ENCODE measurements around the gene HEPHL1. TPM values are rescaled to one million over a fixed set of nuclear protein-coding genes. Genes with fewer than 3 reads are reported as not detected.

HEPHL1 gene
- total RNA-seq, 3 donors from 2014 or later (not counting 1 experiment from before 2014, with no cell fraction given) = not detected

- Mint-ChIP-seq H3K4me1 (no peaks in the 10 kb centered on the region), H3K4me3 (no peak overlapping the region), H3K9me3 (peaks cover 0 to 5% of the 10 kb centered on the region in 2 donors), H3K27ac (no peak overlapping the region), H3K27me3 (ENCODE audit: low read depth in 2 of 2) (peaks cover 8 to 14% of the 10 kb centered on the region in 2 donors), H3K36me3 (no peaks in the 10 kb centered on the region)
- WGBS (ENCODE audit: insufficient coverage) = no CpG with 5 or more reads among the region's 1 CpG
- no peaks in the 10 kb centered on the region for H3K4me1 ChIP-seq (ENCODE audit: control insufficient read depth, insufficient read depth, low read length)
- no peak overlapping the region for H3K4me3 ChIP-seq (ENCODE audit: low read length)
- no peaks in the 10 kb centered on the region for H3K27me3 ChIP-seq (ENCODE audit: control insufficient read depth, insufficient read depth, low read length)
- DNase-seq (no peak), ATAC-seq (no peak)
- intact Hi-C loops (cut with micrococcal nuclease) = no loop called here
- H3K27ac ChIP-seq (ENCODE audit: low read length) = no peak overlapping the region
- no peaks in the 10 kb centered on the region for H3K9me3 ChIP-seq (ENCODE audit: control insufficient read depth, insufficient read depth, low read length)
- no peak for TF ChIP-seq CTCF (IDR thresholded peaks at IDR 0.05)
- no peaks in the 10 kb centered on the region for H3K36me3 ChIP-seq (ENCODE audit: control insufficient read depth, insufficient read depth, low read length)
Observed at GRCh38 chr11:94090401-94090800, 69.2 kb downstream of the HEPHL1 start.

- no peak for ATAC-seq
- Histone ChIP-seq H3K4me3 (ENCODE audit: low read length) (no peak overlapping the region), H3K36me3 (ENCODE audit: control insufficient read depth, insufficient read depth, low read length) (no peaks in the 10 kb centered on the region), H3K27me3 (ENCODE audit: control insufficient read depth, insufficient read depth, low read length) (no peaks in the 10 kb centered on the region), H3K4me1 (ENCODE audit: control insufficient read depth, insufficient read depth, low read length) (no peaks in the 10 kb centered on the region), H3K9me3 (ENCODE audit: control insufficient read depth, insufficient read depth, low read length) (no peaks in the 10 kb centered on the region), H3K27ac (ENCODE audit: low read length) (no peak overlapping the region)
- intact Hi-C loops (cut with micrococcal nuclease) = no loop called here
- no peak for TF ChIP-seq CTCF (IDR thresholded peaks at IDR 0.05)
- DNase-seq = no peak
- Mint-ChIP-seq H3K36me3 (no peaks in the 10 kb centered on the region), H3K27me3 (ENCODE audit: low read depth in 2 of 2) (peaks cover 8 to 10% of the 10 kb centered on the region in 2 donors), H3K27ac (no peak overlapping the region), H3K4me1 (no peaks in the 10 kb centered on the region), H3K4me3 (no peak overlapping the region), H3K9me3 (peaks cover 0 to 5% of the 10 kb centered on the region in 2 donors)
- WGBS (ENCODE audit: insufficient coverage) = 88% methylated on average over 1 of the region's 1 CpG
Observed at GRCh38 chr11:94091091-94091490, 69.9 kb downstream of the HEPHL1 start.

GRCh38 chr11:94100253-94100652 is 79.1 kb downstream of the HEPHL1 start:
- no peaks in the 10 kb centered on the region for H3K4me1 ChIP-seq (ENCODE audit: control insufficient read depth, insufficient read depth, low read length)
- peaks cover 6 to 17% of the 10 kb centered on the region in 2 donors for H3K9me3 Mint-ChIP-seq
- H3K36me3 ChIP-seq (ENCODE audit: control insufficient read depth, insufficient read depth, low read length) = no peaks in the 10 kb centered on the region
- H3K9me3 ChIP-seq (ENCODE audit: control insufficient read depth, insufficient read depth, low read length) = no peaks in the 10 kb centered on the region
- no peak overlapping the region for H3K27ac Mint-ChIP-seq
- no peak overlapping the region for H3K4me3 Mint-ChIP-seq
- no peak overlapping the region for H3K27ac ChIP-seq (ENCODE audit: low read length)
- H3K36me3 Mint-ChIP-seq = no peaks in the 10 kb centered on the region
- DNase-seq = no peak
- H3K4me3 ChIP-seq (ENCODE audit: low read length) = no peak overlapping the region
- intact Hi-C loops (cut with micrococcal nuclease) = no loop called here
- peaks cover 0 to 8% of the 10 kb centered on the region in 2 donors for H3K27me3 Mint-ChIP-seq (ENCODE audit: low read depth in 2 of 2)
- H3K27me3 ChIP-seq (ENCODE audit: control insufficient read depth, insufficient read depth, low read length) = no peaks in the 10 kb centered on the region
- no peak for ATAC-seq
- H3K4me1 Mint-ChIP-seq = no peaks in the 10 kb centered on the region
- TF ChIP-seq CTCF (IDR thresholded peaks at IDR 0.05) = no peak

- peaks cover 2 to 7% of the 10 kb centered on the region in 2 donors for H3K9me3 Mint-ChIP-seq
- Histone ChIP-seq H3K27ac (ENCODE audit: low read length) (no peak overlapping the region), H3K36me3 (ENCODE audit: control insufficient read depth, insufficient read depth, low read length) (no peaks in the 10 kb centered on the region), H3K9me3 (ENCODE audit: control insufficient read depth, insufficient read depth, low read length) (no peaks in the 10 kb centered on the region), H3K4me1 (ENCODE audit: control insufficient read depth, insufficient read depth, low read length) (no peaks in the 10 kb centered on the region), H3K27me3 (ENCODE audit: control insufficient read depth, insufficient read depth, low read length) (no peaks in the 10 kb centered on the region), H3K4me3 (ENCODE audit: low read length) (no peak overlapping the region)
- ATAC-seq (no peak), DNase-seq (no peak)
- no CpG with 5 or more reads among the region's 1 CpG for WGBS (ENCODE audit: insufficient coverage)
- H3K4me3 Mint-ChIP-seq = no peak overlapping the region
- H3K27ac Mint-ChIP-seq = no peak overlapping the region
- H3K36me3 Mint-ChIP-seq = no peaks in the 10 kb centered on the region
- no peak for TF ChIP-seq CTCF (IDR thresholded peaks at IDR 0.05)
- intact Hi-C loops (cut with micrococcal nuclease) = no loop called here
- peaks cover 0 to 8% of the 10 kb centered on the region in 2 donors for H3K27me3 Mint-ChIP-seq (ENCODE audit: low read depth in 2 of 2)
- no peaks in the 10 kb centered on the region for H3K4me1 Mint-ChIP-seq
Observed at GRCh38 chr11:94103471-94103870, 82.3 kb downstream of the HEPHL1 start.
